OCI-M1 (cell line): Measurements from ENCODE around the gene HS6ST1.

Source experiments
- DNase-seq: peaks from one replicate; lab custom pipeline; 2025; lab: John Stamatoyannopoulos, UW

Gene HS6ST1

GRCh38 chr2:128282246-128282975 is 36.3 kb downstream of the HS6ST1 start:
- no peak for DNase-seq

DNA sequence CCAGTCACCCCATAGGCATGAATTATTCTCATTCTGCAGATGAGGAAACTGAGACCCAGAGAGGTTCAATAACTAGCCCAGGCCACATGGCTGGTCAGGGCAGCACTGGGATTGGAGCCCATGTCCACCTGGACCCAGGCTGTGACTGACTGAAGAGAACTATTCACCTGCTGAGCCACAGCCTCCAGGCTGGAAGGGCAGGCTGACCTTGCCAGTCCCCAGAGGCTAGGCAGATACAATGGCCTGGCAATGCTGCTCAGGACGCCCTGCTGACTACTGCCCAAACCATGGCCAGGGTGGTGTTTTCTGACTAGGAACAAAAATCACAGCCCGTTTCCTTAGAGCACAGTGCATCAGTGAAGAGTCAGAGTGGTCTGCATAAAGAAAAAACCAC is 36.8 kb downstream of the HS6ST1 start:
- DNase-seq: no peak

GRCh38 chr2:128280901-128281321 is 37.8 kb downstream of the HS6ST1 start:
- no peak for DNase-seq

DNA sequence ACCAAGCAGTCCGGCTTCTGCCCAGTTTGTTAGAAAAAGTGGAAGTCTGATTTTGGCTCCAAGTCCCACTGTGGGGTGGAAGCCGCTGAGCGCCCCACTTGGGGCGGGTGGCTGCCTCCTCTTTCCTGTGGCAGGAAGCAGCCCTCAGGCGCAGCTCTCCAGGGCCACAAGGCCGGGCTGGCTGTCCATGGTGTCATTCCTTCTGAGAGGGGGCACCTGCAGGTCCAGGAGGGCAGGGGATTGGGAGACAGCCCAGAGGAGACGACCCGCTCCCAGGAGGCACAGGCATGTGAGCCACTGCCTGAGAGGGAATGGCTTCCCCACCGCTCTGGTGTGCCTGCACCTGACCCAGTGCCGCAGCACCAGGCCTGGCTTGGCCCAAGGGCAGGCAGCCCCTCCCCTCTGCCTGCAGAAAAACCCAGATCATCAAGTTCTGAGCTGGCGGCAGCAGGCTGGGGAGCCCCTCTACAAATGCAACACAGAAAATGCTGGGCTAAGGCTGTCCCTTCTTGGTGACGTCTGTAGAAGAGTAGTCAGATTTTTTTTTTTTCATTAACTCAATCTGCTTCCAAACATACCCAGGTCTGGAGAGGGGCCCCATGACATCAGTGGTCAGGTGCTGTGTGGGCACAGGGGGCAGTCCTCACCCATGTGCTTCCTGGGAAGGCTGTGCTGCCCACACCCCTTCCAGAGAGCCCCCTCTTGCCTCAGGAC is 38.4 kb downstream of the HS6ST1 start:
- DNase-seq: no peak

DNA sequence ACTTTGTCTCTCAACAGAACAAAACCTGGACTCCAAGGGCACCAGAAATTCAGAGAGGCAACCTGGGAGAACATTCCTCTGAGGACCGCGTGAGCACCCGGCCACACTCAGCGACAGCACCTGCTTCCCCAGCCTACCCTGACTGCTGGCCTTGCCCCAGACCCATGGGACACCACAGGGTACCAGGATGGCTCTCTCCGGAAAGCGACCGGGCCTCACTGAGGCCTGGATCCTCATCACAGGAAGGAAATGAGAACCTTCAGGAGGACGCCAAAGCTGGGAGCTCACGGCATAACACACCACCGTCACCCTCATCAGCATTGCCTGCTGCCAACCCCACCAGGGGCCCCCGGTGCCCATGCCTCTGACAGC is 38.9 kb downstream of the HS6ST1 start:
- DNase-seq: no peak

DNA sequence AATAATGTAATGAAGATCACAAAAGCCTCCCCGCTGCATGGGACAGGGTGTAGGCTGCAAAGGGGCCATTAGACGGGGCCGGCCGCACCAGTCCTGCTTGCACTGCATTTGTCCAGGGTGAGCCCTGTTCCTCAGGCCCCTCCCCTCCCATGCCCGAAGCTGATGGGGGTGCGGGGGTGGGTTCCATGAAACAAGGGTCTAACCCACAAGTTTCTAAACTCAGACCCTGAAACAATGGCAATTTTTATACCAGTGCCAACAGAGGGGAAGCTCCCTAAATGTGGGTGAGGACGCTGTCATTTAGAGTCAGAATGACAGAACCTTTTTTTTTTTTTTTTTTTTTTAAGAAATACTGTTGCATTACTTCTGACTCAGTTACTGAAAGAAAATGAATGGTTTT is 39.7 kb downstream of the HS6ST1 start:
- no peak for DNase-seq

DNA sequence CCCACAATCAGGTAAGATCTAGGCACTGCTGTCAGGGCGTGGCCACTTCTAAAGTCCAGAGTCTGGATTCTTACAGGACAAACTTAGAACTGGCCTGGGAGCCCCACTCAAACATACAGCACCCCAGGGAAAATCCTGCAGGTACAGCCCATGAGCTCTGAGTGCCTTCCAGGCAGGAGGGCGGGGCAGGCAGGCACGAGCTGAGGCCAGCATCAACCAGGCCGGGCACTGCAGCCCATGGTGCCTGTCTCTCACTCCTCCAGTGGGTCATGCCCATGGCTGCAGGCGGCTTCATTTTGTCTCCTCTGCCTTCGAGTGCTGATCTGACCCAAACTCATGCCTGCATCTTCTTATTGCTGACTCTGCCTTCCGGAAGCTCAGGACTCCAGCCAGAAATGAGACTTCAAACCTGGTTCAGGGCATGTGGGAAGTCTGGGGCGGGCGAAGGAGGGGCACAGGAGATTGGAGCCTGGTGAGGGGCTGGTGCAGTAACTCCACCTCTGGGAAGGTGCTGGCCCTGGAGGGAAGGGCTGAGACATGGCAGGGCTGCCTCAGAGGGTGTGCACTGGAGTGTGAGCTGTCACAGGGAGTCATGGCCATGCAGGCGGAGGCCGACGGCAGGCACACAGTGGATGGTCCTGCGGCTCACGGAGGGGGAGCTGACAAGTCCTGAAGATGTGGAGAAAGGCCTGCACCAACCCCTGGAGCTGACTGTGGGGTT is 40.5 kb downstream of the HS6ST1 start:
- no peak for DNase-seq

DNA sequence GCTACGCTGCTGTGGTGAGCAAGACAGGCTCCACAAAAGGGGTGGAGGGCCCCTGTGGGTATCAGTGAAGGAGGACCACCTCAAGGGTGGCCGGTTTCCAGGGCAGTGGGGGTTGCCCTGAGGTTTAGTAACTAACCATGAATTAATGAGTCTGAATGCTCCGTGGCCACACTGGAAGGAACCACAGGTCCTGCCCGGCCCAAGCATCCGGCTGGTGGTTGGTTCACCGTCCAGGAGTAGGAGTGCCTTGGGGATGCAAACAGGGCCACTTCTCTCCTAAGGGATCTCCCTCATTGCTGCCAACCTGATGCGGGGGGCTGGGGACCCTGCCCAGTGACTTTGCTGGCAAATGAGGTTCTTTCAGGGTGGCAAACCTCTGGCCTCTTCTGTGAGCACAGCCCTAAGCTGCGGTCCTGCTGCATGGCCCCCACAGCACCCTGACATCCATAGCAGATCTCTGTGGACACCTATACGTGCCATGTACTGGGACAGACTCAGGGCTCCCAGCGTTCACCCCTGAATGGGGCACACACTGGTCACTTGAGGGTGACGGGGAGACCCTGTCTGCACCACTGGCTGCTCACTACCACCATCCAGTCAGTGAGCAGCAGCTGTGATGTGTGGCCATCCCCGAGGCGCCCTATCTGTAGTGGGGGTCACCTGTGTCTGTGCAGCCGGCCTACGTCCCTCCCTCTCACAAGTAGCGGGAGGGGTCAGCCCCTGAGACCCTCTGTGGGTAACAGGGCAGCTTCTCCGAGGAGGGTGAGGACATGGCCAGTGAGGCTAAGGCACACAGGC is 41.6 kb downstream of the HS6ST1 start:
- no peak for DNase-seq

DNA sequence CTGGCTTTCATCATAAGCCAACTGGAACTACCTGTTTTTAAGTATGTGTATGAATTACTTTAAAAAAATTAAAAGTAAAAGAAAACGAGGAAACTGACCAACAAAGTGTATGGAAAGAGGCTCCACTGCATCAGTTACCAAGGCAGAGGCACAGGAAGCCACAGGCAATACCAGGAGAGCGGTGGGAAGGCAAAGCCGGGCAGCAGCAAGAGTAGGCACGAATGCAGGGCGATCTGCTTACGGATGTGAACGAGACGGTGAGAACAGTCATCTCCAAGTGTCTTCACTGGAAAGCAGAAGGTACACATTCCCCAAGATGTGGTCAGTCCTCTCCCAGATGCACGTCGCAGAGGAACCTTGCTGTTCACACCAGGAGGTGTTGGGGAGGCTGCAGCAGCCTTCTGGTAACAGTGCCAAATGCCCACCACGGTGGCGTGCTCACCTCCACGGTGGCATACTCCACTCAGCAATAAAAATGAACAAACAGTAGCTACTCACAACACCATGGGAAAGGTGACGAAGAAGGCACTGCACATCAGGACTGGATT is 43.1 kb downstream of the HS6ST1 start:
- DNase-seq: no peak

DNA sequence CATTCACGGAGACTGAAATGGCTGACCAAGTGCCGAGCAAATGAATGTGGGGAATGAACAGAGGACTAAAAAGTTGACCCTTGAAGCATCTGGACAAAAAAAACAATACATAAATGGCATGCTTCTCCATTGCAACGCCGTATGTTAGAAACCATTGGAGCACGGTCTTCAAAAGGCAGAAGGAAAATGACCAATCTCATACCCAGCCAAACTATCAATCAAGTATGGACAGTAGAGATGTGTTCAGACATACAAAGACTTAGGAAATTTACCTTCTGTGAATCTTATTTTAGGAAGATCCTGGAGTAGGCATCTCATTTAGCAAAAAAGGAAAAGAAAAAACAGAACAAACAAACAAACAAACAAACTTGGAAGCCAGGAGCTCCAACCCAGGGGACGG is 44.5 kb downstream of the HS6ST1 start:
- DNase-seq: no peak

DNA sequence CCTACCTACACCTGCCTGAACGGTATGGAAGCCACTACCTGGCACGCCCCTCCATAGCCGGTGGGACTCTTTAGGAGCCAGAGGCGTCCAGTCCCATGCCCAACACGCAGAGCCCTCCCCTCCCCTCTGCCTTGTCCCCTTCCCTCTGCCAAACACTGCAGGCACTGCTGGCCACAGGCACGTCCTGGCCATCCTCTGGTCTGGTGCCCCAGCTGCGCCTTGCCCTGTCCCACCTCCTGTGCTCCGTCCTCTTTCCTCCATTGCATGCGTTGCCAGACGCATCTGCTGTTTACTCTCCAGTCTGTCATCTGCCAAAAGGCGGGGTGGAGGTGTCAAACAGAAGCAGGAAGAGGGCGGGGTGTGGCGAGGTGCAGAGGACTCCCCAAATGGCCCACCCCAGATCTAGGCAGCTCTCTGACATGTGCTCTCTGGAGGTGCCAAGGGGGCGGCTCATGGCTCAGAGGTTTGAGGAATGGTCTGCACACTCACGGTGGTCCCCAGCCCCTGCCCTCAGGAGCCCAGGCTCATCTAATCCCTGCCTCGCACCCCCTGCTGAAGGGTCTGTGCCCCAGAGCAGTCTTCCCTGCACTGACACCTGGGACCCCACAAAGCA is 45.1 kb downstream of the HS6ST1 start:
- no peak for DNase-seq

DNA sequence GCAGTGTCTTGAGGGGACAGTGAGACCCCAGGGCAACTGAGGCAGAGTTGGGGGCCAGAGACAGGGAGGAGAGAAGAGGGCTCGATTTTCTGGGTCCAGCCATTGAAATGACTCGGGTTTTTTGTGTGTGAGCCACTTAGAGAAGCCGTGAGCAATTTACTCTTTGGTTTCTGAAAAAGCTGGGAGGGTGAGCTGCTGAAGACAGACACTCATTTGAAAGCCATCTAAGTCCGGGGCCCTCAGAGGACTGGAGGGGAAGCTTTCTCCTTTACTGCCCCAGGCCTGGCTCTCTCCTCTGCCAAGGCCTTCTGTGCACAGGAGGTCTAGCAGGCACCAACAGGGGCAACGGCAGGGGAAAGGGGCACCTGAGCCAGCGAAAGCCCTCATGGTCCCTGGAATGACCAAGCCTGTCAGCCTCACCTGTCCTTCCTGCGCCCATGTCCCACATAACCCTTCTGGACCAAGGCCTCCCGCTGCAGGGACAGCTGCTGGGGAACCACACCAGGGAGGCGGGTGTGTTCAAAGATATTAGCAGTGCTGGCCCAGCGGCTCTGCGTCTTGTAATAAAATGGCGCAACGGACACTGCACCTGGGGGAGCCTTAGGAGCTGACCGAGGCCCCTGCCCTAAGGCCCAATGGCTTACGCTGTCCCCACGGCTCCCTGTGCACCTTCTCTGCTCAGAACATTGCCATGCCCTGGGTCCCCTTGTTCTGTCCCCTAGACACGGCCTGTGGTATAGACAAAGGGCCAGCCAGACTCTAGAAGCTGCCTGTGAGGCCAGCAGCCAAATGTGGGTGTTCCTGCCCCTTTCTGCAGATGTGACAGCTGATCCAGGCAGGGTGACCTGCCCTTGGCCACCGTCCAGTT is 45.8 kb downstream of the HS6ST1 start:
- DNase-seq: no peak

DNA sequence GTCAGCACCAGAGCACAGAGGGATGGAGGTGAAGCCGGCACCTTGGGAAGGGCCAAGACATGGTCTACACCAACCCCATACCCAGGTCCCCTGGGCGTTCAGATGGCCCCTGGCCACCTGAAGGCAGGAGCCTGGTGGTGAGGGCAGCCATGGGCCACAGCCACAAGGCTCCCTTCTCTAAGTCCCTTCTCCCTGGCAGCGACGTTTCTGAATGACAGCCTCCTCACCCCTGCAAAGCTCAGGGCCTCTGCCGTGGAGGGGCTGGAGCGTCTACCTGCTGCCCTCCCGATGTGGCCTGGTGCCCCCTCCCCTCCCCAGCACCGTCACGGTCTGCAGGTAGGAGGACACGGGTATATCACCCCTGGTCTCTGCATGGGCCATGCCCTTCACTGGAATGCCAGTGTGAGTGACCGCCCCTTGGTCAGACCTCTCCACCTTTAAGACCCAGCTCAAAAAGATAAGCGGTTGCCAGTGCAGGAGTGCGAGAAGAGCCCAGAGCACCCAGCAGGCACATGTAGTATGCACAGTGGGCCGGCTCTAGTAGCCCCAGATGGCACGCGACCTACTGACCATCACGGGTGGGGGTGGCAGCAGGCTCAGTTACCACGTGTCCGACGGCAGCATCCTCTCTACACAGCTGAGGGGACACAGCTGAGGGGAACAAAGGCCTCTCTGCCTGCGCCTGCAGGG is 46.6 kb downstream of the HS6ST1 start:
- no peak for DNase-seq

GRCh38 chr2:128271597-128271910 is 47.1 kb downstream of the HS6ST1 start:
- no peak for DNase-seq

- no peak for DNase-seq
Measured at GRCh38 chr2:128270672-128271596, 47.7 kb downstream of the HS6ST1 start.

DNA sequence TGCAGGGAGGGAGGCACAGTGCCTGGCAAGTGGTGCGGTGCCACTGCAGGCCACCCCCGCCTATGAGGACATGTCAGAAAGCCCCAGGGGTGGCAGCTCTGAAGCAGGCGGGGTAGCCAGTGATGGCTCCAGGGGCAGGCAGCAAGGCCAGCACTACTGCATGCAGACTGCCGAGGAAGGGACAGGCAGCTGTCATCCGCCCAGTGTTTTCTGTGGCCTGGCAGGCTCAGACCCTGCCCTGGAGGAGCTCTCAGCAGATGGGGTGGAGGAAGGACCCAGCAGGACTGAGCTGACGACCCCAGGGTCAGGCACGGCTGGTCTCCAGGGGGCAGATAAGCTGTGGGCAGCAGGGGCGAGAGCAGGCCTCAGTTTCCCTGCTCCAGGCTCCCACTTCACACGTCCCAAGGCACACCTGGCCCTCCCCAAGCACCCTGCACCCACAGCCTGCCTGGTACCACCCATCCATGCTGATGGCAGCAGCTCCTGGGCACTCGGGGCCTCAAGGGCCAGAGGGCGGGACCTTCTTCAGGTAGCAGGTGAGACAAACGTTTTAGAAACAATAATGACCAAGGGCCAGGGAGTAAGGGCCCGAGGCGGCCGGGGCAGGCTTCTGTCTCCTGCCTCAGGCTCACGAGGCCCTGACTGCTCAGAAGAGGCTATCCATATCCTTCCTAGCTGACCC is 48.5 kb downstream of the HS6ST1 start:
- no peak for DNase-seq

- no peak for DNase-seq
Measured at GRCh38 chr2:128269063-128269989, 49.3 kb downstream of the HS6ST1 start.
